ENCODE results near the gene MBP. TPM values are rescaled to one million over a fixed set of nuclear protein-coding genes. Genes with fewer than 3 reads are reported as not detected.
A peak's percentile ranks its signal among the peaks of the same experiment; 100 is the strongest.

MBP gene
- total RNA-seq, 2 donors from 2014 or later = 43.0 to 65.8 TPM

GRCh38 chr18:77103991-77104531 is 28.5 kb downstream of the MBP start:
- DNase-seq = no peak
- Histone ChIP-seq H3K27ac (no peak overlapping the region), H3K4me1 (no peaks in the 10 kb centered on the region), H3K4me3 (no peak overlapping the region), H3K9ac (ENCODE audit: low read depth in 2 of 2, low read length in 2 of 2) (no peak overlapping the region), H3K36me3 (no peaks in the 10 kb centered on the region), H3K27me3 (no peaks in the 10 kb centered on the region), H3K9me3 (no peaks in the 10 kb centered on the region)
- intact Hi-C loops (cut with DNase I) = no loop called here
- TF ChIP-seq, protein P1, sequence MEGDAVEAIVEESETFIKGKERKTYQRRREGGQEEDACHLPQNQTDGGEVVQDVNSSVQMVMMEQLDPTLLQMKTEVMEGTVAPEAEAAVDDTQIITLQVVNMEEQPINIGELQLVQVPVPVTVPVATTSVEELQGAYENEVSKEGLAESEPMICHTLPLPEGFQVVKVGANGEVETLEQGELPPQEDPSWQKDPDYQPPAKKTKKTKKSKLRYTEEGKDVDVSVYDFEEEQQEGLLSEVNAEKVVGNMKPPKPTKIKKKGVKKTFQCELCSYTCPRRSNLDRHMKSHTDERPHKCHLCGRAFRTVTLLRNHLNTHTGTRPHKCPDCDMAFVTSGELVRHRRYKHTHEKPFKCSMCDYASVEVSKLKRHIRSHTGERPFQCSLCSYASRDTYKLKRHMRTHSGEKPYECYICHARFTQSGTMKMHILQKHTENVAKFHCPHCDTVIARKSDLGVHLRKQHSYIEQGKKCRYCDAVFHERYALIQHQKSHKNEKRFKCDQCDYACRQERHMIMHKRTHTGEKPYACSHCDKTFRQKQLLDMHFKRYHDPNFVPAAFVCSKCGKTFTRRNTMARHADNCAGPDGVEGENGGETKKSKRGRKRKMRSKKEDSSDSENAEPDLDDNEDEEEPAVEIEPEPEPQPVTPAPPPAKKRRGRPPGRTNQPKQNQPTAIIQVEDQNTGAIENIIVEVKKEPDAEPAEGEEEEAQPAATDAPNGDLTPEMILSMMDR (IDR thresholded peaks at IDR 0.05) = no peak

DNA sequence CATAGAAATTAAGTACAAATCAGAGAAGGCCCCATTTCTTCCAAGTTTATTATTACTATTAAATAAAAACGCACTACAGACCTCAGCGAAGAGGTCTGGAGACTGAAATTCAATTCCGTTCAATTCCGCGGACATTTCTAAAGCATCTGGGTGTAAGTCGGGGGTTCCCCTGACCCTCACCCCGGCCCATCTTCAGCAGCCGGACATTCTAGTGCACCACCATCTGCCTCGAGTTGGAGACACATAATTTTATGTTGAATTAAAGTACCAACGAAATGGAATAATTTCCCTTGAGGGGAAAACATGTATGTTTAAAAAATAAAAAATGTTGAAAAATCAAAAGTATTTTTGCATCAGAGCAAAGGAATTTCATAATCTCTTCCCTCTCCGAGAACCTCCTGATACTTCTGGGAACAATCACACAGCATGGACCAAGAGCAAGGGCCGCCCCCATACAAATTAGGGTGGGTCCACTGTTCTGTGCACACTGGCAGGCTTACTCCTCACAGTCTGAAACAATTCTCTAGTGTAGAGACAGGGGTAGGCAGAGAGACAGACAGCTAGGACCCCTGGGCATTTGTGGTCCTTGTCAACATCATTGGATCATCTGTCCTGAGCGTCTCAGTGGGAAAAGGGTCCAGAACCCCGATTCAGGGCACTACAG is 29.3 kb downstream of the MBP start:
- H3K9me3 ChIP-seq = no peaks in the 10 kb centered on the region
- TF ChIP-seq, protein P1 (IDR thresholded peaks at IDR 0.05) = no peak
- no peaks in the 10 kb centered on the region for H3K36me3 ChIP-seq
- DNase-seq = no peak
- intact Hi-C loops (cut with DNase I) = no loop called here
- H3K27ac ChIP-seq = no peak overlapping the region
- H3K4me1 ChIP-seq = no peaks in the 10 kb centered on the region
- H3K9ac ChIP-seq (ENCODE audit: low read depth in 2 of 2, low read length in 2 of 2) = no peak overlapping the region
- no peak overlapping the region for H3K4me3 ChIP-seq
- H3K27me3 ChIP-seq = no peaks in the 10 kb centered on the region

- DNase-seq = no peak
- Histone ChIP-seq H3K4me1 (no peaks in the 10 kb centered on the region), H3K9me3 (no peaks in the 10 kb centered on the region), H3K27me3 (no peaks in the 10 kb centered on the region), H3K4me3 (no peak overlapping the region), H3K9ac (ENCODE audit: low read depth in 2 of 2, low read length in 2 of 2) (peak overlapping the region in 1 of 2 donors; percentile 59), H3K27ac (peak overlapping the region; percentile 70), H3K36me3 (no peaks in the 10 kb centered on the region)
- intact Hi-C loops (cut with DNase I) = no loop called here
- TF ChIP-seq, protein P1 (IDR thresholded peaks at IDR 0.05) = no peak
These were observed 30.1 kb downstream of the MBP start for GRCh38 chr18:77102259-77103040.

DNA sequence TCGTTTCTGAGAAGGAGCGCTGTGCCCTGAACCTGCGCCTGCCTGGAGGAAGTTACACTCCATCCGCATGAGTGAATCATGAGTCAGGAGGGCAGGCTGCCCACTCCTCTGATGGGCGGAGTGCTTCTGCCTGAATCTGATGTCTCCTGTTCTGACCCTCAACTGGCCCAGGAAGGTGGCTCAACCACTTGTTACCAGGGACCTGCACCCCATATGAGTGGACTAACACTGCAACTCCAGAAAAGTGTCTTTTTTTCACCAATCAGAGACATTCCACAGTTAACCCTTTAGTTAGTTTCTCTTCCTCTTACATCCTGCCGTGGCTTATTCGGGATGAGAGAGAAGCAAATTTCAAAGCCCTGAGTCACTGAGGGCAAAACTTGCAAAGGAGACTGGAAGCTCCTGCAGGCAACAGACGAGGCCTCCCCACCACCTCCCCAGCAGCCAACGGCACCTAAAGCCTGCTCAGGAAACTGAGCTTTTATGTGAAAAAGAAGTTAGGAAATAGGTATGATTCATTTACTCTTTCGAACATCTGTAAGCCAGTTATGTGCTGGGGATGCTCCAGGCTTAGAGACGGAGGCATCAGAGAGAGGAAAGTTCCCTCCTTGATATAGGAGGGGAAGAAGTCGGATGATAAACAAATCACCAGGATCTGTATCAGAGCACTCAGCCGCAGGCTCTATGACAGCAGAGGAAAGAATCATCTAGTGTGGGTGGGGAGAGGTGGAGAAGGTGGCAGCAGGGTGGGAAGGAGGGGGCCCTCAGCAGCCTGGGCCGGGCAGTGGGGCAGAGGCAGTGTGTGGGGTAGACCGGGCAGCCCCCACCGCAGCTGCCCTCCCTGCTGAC is 30.9 kb downstream of the MBP start:
- peak; percentile 69 for DNase-seq
- H3K27me3 ChIP-seq = no peaks in the 10 kb centered on the region
- H3K9ac ChIP-seq (ENCODE audit: low read depth in 2 of 2, low read length in 2 of 2) = peak overlapping the region in 1 of 2 donors; percentile 59
- no peaks in the 10 kb centered on the region for H3K4me1 ChIP-seq
- peak overlapping the region; percentile 70 for H3K27ac ChIP-seq
- H3K9me3 ChIP-seq = no peaks in the 10 kb centered on the region
- H3K36me3 ChIP-seq = no peaks in the 10 kb centered on the region
- intact Hi-C loops (cut with DNase I) = no loop called here
- no peak overlapping the region for H3K4me3 ChIP-seq
- TF ChIP-seq, protein P1 (IDR thresholded peaks at IDR 0.05) = no peak

DNA sequence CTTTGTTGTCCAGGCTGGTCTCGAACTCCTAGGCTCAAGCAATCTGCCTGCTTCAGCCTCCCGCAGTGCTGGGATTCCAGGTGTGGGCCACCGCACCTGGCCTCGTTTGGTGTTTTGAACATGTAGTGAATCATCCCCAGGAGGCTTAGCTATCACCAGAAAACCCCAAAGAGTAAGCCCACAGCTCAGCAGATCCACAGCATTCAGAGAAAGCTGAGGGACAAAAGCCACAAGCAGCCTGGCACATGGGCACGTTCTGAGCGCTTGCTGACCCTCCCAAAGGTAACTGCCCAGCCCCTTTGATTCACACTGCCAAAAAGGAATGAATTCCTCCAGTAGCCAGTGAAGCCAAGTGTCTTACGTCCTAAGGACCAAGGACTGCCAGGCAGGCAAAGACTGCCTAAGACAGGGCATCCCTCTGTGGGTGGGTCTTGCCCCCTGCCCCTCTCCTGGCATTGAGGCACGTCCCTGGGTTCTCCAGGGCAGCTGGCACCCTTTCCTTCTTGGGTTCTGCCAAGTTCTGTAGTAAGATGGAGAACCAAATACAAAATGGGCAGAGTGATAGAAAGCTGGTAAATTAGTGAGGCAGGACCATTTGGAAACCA is 31.7 kb downstream of the MBP start:
- no peak for DNase-seq
- Histone ChIP-seq H3K9ac (ENCODE audit: low read depth in 2 of 2, low read length in 2 of 2) (no peak overlapping the region), H3K4me1 (no peaks in the 10 kb centered on the region), H3K36me3 (no peaks in the 10 kb centered on the region), H3K9me3 (no peaks in the 10 kb centered on the region), H3K27ac (peak overlapping the region; percentile 70), H3K4me3 (no peak overlapping the region), H3K27me3 (no peaks in the 10 kb centered on the region)
- TF ChIP-seq, protein P1 (IDR thresholded peaks at IDR 0.05) = no peak
- intact Hi-C loops (cut with DNase I) = no loop called here
